ENCODE results near the gene NDUFV2. TPM values are rescaled to one million over a fixed set of nuclear protein-coding genes. Genes with fewer than 3 reads are reported as not detected.

Gene NDUFV2
- 80.6 and 151 TPM in 2 replicates for total RNA-seq

DNA sequence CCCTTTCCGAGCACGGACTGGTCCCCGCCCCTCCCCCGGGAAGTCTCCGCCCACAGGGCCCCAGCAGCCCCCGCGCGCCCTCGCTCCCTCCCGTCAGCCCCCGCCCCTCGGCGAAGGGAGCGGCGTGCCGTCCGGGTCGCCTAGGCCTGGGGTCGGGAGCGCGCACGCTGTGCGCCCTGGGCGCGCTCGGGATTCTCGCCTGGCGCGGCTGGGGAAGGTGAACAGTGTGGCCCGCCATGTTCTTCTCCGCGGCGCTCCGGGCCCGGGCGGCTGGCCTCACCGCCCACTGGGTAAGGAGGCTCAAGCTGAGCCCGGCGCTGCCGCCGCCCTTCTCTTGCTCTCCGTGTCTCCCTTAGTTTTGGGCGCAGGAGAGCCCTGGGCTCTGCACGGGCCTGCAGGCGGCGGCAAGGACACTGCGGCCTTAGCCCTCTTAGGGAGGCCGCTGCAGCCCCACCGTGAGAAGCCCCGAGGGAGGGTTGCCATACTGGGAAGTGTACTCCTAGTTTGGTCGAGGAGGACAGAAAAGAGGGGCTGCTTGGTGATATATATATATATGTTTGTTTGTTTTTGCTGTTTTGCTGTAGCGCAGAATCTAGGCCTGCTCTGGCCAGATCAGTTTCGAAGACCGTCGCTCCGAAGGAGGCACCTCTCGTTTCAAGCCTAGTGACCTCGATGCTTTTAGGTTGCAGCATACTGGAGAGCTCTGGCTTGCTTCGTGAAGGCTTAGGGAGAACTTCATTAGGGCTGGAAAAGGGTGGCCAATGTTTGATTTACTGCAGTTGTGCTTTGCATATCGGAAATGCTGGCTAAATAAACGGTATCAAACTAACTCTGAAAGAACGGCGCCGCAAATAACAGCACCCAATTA, at the start of gene NDUFV2:
NDUFV2 (plus strand) TSS at position 192 of the 868 bp plus-strand sequence; CDS start at position 237, 45 bp downstream.

DNA sequence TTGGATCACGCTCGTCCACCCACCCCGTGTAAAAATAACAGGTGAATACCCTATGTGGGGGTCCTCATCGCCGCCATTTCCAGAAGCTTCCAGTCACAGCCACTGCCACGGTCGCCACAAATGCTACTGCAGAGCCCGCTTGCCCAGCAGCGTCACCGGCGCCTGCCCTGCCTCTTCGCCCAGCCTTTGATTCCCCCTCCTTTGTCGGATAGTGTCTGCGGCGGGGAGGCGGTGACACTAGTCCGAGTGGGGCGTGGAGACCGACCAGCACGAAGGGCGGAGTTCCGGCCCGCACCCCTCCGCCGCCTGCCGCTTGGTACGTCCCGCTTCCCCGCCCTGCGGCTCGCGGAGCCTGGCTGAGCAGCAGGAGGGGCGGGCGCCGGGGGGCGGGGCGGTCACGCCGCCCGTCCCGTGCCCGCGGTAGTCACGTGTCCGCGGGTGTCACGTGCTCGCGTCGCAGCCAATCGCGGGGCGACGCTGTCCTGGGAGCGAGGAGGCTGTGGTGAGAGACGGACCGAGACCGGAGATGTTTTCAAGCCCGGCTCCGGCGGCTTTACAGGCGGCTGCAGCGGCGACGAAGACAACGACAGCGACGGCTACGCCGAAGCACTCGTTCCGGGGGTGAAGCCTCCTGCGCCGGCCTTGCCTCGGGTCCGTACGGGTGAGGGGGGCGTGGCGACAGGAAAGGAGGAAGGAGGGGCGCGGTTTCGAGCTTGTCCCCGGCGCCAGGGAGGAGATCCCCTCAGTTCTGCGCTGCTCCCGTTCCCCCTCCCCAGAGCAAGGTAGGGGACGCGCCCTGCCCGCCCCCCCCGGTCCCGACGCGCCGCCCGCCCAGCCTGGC, 34.0 kb downstream of the NDUFV2 start, which contains the start of gene ANKRD12:
ANKRD12 (plus strand) TSS at position 467 of the 841 bp plus-strand sequence. CDS start 45,652 bp downstream, outside the sequence.

Other genes starting within 250 kb of the NDUFV2 start
- 26.0 and 43.5 TPM in 2 replicates for gene ANKRD12, start 34.1 kb downstream of the NDUFV2 start, total RNA-seq
- 114 and 135 TPM in 2 replicates for gene TWSG1, start 232.1 kb downstream of the NDUFV2 start, total RNA-seq